ENCODE measurements around the gene PRKX.

Gene PRKX

DNA sequence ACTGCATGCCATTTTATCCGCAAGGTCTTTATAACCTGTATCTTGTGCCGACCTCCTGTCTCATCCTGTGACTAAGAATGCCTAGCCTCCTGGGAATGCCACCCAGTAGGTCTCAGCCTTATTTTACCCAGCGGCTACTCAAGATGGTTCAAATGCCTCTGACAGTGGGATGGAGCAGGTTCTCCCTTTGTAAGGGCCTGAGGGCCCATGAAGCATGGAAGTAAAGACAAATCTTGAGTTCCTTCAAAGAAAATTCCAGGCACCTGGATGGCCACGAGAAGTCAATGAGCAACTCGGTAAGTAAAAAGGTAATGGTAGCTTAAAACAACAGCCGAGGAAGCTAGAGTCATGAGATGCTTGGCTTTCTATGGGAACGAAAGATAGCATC, 19.6 kb upstream of the PRKX start:
- TF ChIP-seq YY1 (IDR thresholded peaks at IDR 0.05; ENCODE audit: low read depth) (no peak), MAX (IDR thresholded peaks at IDR 0.05) (no peak), RAD21 (IDR thresholded peaks at IDR 0.05; ENCODE audit: low read depth) (no peak), FOXM1 (IDR thresholded peaks at IDR 0.05; ENCODE audit: borderline replicate concordance, low read depth) (no peak), TEAD4 (IDR thresholded peaks at IDR 0.05) (no peak), EGR1 (IDR thresholded peaks at IDR 0.05) (no peak), REST (IDR thresholded peaks at IDR 0.05; ENCODE audit: low read depth) (no peak), EP300 (IDR thresholded peaks at IDR 0.05; ENCODE audit: borderline replicate concordance) (no peak), CEBPB (IDR thresholded peaks at IDR 0.05) (no peak), TCF12 (IDR thresholded peaks at IDR 0.05; ENCODE audit: low read depth) (no peak), USF1 (IDR thresholded peaks at IDR 0.05) (no peak), ZBTB7A (IDR thresholded peaks at IDR 0.05; ENCODE audit: low read depth) (no peak), NFIC (IDR thresholded peaks at IDR 0.05) (no peak), CREB1 (IDR thresholded peaks at IDR 0.05; ENCODE audit: low read depth) (no peak), TAF1 (IDR thresholded peaks at IDR 0.05; ENCODE audit: low read depth) (no peak)

- no peak for TF ChIP-seq EGR1 (IDR thresholded peaks at IDR 0.05)
- no peak for TF ChIP-seq ZBTB7A (IDR thresholded peaks at IDR 0.05; ENCODE audit: low read depth)
- no peak for TF ChIP-seq YY1 (IDR thresholded peaks at IDR 0.05; ENCODE audit: low read depth)
- TF ChIP-seq FOXM1 (IDR thresholded peaks at IDR 0.05; ENCODE audit: borderline replicate concordance, low read depth), result no peak
- no peak for TF ChIP-seq USF1 (IDR thresholded peaks at IDR 0.05)
- TF ChIP-seq REST (IDR thresholded peaks at IDR 0.05; ENCODE audit: low read depth), result no peak
- TF ChIP-seq TEAD4 (IDR thresholded peaks at IDR 0.05), result no peak
- TF ChIP-seq RAD21 (IDR thresholded peaks at IDR 0.05; ENCODE audit: low read depth), result no peak
- TF ChIP-seq MAX (IDR thresholded peaks at IDR 0.05), result no peak
Observed at GRCh38 chrX:3728454-3728853, 15.0 kb upstream of the PRKX start.

DNA sequence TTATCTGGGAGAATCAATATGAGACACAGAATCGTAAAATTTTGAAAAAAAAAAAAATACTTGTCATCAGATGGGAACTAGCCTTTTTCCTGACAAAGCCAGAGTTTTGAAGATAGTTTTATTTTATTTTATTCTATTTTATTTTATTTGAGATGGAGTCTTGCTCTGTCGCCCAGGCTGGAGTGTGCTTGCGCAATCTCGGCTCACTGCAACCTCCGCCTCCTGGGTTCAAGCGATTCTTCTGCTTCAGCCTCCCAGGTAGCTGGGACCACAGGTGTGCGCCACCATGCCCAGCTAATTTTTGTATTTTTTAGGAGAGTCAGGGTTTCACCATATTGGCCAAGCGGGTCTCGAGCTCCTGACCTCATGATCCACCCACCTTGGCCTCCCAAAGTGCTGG, 10.0 kb upstream of the PRKX start:
- 0 out of 2 replicates have a peak, but pooled peaks have one; percentile 19 for TF ChIP-seq CEBPB (IDR thresholded peaks at IDR 0.05)

GRCh38 chrX:3717742-3718420, 4.4 kb upstream of the PRKX start:
- TF ChIP-seq CEBPB (IDR thresholded peaks at IDR 0.05) (no peak), TCF12 (IDR thresholded peaks at IDR 0.05; ENCODE audit: low read depth) (no peak), MAX (IDR thresholded peaks at IDR 0.05) (no peak), ZBTB7A (IDR thresholded peaks at IDR 0.05; ENCODE audit: low read depth) (no peak), EGR1 (IDR thresholded peaks at IDR 0.05) (no peak), REST (IDR thresholded peaks at IDR 0.05; ENCODE audit: low read depth) (no peak), RAD21 (IDR thresholded peaks at IDR 0.05; ENCODE audit: low read depth) (no peak), TEAD4 (IDR thresholded peaks at IDR 0.05) (no peak), CREB1 (IDR thresholded peaks at IDR 0.05; ENCODE audit: low read depth) (no peak), YY1 (IDR thresholded peaks at IDR 0.05; ENCODE audit: low read depth) (no peak)

DNA sequence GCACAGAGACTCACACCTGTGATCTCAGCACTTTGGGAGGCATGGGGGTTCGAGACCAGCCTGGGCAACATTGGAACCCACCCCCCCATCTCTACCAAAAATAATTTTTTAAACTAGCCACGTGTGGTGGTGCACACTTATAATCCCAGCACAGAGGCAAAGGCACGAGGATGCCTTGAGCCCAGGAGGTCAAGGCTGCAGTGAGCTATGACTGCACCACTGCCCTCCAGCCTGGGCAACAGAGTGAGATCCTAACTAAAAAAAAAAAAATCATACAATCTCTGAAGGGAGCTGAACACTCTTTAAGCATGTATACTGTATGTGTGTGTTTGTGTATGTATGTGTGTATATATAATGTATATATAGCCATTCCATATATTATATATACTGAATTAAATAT, 2.5 kb upstream of the PRKX start:
- no peak for TF ChIP-seq NFIC (IDR thresholded peaks at IDR 0.05)

Measured in Ishikawa (cell line).